Activated CD4-positive, alpha-beta T cell treated with anti-CD3 and anti-CD28 coated beads, Interleukin-2, Interleukin-4, amounts not matched to agents 100 ng/mL and 50 ng/mL, durations not matched to agents 16 hours and 8 hours (primary cell): Measurements from ENCODE around the gene METTL27.
"Not testable (repeated sequence)": the region's sequence is repeated elsewhere in the genome, so short reads cannot be mapped to it uniquely, and the experiment has no call there.

ENCODE experiments used
- DNase-seq: peaks from one replicate; pipeline ENCODE4 v3.0.0-alpha.2; 2020; ENCODE audit warnings: low spot score

METTL27 gene

DNA sequence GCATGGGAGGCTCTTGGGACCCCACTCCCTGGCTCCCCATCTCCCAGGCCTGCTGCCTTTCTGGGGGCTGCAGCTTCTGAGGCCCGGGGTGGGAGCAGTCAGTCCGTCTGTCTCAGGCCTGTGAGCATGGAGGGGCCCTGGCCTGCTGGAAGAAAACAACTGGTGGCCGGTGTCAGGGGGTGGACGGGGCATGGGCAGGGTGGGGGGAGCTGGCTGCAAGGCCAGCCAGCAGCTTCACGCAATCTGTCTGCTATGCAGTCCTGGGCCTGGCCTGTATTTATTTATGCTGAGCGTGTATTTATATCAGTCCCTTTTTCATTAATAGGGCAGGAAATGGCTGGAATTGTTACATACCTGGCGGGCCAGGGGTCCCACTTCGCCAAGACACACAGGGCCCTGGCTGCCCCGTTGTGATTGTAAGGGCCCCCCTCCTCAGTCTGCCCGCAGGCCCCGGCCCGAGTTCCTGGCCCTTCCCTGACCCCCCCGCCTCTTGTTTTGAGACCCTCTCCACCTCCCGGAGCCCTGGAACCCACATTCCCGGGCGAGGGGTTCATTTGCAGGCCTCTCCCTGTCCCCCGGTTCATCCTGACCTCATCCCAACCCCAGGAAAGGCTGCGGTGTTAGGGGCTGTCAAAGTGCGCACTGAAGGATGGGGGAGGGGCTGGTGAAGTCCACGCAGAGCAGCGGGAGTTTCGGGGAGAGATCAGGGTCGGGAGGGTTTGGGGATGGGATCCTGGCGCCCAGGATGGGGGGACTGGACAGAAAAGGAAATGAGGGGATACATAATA, 26.9 kb upstream of the METTL27 start:
- no peak for DNase-seq

- no peak for DNase-seq
Observed at GRCh38 chr7:73866446-73866767, 24.1 kb upstream of the METTL27 start.

GRCh38 chr7:73865738-73866445, 23.6 kb upstream of the METTL27 start:
- no peak for DNase-seq

DNA sequence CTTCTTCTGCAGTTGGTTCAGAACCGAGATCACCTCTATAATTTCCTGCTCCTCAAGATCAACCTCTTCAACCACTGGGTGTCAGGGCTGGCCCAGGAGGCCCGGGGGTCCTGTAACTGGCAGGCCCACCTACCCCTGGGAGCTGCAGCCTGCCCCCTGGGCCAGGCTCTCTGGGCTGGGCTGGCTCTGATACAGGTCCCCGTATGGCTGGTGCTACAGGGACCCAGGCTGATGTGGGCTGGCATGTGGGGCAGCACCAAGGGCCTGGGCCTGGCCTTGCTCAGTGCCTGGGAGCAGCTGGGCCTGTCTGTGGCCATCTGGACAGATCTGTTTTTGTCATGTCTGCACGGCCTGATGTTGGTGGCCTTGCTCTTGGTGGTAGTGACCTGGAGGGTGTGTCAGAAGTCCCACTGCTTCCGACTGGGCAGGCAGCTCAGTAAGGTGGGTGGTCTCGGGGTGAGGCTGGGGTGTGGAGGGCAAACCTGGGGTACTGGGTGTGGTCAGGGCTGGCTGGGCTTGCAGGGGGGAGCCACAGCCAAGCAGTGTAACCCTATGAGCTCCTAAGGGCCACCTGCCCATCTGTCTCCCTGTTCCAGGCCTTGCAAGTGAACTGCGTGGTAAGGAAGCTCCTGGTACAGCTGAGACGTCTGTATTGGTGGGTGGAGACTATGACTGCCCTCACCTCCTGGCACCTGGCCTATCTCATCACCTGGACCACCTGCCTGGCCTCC, 22.8 kb upstream of the METTL27 start:
- DNase-seq = no peak

- DNase-seq = no peak
Observed at GRCh38 chr7:73861305-73861704, 19.0 kb upstream of the METTL27 start.

- DNase-seq = no peak
Observed at GRCh38 chr7:73860859-73861258, 18.5 kb upstream of the METTL27 start, which contains the start of gene TMEM270. Gene TMEM270 (plus strand): TSS chr7:73861159. CDS start chr7:73861195, 36 bp downstream.

GRCh38 chr7:73858807-73859206, 16.5 kb upstream of the METTL27 start:
- DNase-seq = no peak

DNA sequence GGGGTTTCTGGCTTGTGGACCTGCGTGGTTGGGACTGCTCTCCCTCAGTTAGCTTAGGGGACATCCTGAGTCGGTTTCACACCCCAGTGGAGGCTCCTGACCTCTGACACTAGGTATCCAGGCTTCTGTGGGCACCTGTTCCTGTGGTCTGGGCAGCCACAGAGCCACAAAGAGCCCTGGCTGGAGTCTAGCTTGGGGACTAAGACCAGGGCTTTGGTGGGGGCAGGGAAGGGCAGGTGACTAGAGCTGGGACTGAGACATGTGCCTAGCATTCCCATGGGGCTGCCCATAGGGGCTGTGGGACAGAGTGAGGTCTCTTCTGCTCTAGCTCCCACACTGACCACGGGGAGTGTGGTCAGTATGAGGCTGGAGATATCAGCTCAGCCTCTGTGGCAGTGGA, 14.6 kb upstream of the METTL27 start:
- DNase-seq = no peak

DNA sequence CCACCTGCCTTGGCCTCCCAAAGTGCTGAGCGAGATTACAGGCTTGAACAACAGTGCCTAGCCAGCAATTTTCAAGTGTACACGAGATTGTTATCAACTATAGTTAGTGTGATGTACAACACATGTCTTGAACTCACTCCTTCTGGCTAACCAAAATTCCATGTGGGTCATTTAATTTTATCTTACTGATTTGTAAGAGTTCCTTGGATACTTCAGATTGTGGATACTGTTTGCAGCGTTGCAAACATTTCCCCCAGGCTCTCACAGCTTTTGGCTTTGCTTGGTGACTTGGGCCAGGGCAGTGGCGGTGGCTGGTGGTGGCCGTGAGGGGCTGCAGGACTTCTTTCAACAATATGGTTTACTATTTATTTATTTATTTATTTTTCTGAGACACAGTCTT, 10.2 kb upstream of the METTL27 start:
- no peak for DNase-seq

- DNase-seq = peak; percentile 78
Observed at GRCh38 chr7:73851410-73852338, 9.4 kb upstream of the METTL27 start.

DNA sequence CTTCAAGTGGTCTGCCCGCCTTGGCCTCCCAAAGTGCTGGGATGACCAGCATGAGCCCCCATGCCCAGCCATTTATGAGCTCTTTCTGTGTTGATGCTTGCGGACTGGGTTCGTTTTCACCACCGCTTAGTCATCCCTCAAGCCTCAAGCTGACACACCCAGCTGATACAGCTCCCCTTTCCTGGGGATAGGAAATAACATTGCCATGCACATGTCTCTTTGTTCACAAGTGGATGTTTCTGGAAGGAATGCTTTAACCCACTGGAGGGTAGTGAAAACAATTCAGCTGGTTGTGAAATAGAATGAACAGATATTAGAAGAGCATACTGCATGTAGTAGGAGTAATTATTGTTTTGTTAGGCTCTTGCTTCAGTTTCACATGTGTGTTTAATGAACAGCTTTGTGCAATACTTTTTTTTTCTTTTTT, 8.5 kb upstream of the METTL27 start:
- peak; percentile 28 for DNase-seq

GRCh38 chr7:73847941-73848723, 5.8 kb upstream of the METTL27 start:
- DNase-seq = no peak

DNA sequence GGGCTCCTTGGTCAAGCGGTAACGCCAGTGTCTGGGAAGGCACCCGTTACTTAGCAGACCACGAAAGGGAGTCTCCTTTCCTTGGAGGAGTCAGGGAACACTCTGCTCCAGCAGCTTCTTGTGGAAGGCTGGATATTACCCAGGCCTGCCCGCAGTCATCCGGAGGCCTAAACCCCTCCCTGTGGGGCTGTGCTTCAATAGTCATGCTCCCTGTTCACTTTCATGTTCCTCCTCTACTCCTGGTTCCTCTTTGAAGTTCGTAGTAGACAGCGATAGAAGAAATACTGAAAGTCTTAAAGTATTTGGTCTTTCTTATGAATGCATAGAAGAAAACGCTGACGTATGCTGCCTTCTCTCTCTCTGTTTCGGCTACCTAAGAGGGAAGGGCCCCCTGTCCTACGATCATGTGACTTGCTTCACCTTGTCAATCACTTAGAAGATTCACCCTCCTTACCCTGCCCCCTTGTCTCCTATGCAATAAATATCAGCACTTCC, 3.4 kb upstream of the METTL27 start:
- DNase-seq = not testable (repeated sequence)

- no peak for DNase-seq
Observed at GRCh38 chr7:73844848-73845460, 2.6 kb upstream of the METTL27 start.

DNA sequence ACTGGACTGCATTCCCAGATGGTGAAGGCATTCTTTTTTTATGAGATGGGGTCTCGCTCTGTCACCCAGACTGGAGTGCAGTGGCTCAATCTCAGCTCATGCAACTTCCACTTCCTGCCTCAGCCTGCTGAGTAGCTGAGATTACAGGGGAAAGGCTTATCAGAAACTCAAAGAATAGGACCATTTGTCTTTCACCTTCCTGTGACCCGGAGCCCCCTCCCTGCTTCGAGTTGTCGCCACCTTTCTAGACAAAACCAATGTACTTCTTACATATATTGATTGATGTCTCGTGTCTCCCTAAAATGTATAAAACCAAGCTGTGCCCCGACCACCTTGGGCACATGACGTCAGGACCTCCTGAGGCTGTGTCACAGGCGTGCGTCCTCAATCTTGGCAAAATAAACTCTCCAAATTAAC, 1.8 kb upstream of the METTL27 start:
- no peak for DNase-seq

DNA sequence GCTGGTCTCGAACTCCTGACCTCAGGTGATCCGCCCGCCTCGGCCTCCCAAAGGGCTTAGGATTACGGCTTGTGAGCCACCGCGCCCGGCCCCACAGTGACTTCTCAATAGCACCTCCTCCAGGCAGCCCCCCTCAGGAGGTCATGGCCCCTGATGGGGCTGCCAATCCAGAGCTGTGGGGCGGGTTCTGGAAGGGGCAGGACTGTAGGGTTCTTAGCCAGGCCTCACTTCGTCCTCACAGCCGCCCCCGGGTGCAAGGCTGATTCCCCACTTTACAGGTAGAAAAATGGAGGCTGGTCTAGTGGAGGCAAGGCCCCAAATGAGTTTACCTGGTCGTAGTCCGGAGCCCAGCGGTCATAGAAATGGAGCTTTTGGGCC, 638 bp downstream of the METTL27 start:
- no peak for DNase-seq

DNA sequence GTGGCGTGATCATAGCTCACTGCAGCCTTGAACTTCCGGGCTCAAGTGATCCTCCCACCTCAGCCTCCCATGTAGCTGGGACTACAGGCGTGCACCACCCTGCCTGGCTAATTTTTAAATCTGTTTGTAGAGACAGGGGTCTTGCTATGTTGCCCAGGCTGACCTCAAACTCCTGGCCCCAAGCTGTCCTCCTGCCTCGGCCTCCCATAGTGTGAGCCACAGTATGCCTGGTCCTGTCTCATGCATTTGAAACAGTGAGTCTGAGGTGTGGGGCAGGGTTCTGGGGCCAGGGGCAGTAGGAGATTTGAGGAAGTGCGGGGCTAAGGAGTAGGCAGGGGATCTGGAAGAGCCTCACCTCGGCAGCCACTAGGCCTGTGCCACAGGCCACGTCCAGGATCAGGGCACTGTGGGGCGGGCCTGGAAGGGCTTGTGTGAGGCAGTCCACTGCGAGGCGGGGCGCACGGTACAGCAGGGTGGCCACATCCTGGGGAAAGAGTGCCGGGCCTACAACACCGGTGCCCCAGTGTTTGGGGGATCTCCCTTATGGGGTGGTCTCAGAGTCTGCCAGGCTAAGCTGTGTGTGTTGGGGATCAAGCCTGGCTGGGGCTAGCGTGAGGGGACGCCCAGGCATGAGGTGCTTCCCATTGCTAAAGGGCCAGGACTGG, 1.5 kb downstream of the METTL27 start:
- no peak for DNase-seq

DNA sequence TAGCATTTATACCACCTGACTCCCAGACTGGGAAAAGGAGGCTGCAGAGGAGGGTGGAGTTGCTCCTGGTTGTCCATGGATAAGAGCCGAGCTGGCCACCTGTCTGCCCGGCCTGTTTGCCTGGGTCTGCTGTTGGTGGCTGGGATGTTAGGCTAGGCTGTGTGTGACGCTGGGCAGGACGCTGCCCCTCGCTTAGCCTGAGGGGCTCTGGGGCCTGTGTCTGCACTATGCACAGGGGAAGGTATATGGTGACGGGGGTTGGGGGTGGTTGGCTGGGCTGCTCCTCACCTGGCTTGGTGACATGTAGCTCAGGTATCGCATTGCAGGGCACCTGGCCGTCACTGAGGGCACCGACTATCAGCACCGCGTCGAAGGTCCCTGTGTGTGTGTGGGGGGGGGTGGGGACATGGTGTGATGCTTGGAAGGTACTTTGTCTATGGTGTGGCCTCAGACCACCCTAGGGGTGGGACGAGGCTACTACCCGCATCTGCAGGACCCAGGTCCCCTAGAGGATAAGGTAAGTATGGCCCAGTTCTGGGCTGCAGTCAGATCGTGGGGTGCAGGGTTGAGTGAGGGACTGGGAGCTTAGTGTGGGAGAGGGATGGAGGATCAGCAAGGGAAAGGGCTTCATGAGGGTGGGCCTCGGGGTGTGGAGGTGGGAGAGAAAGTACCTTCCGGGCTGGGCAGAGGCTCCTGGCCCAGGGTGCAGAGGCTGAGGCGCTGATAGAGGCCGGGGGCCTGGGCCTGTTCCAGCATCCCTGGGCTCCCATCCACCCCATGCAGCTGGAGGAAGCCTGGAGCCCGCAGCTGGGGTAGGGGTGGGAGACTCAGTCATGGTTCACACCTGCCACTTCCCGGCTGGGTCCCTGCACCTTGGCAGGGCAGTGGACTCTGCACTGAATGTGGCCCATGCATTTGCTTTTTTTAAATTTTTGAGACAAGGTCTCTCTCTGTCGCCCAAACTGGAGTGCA, 2.3 kb downstream of the METTL27 start:
- DNase-seq = no peak

DNA sequence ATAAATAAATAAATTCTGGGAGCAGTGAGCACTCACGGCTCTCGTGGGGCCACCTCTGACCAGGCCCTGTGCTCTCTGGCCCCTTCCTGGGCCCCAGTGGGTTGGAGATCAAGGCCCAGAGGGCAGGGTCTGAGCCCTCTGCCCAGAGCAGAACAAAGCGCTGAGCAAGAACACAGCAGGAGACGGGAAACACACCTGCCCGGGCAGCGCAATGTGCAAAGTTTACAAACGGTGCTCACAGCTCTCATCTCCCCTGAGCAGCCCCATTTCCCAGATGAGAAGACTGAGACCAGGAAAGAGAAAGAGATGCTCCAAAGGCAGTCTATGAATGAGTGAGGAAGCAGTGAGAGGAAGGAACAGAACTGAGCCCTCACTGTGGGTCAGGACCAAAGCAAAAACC, 3.0 kb downstream of the METTL27 start:
- DNase-seq = no peak
